Measurements from ENCODE around the gene MYH15.

DNA sequence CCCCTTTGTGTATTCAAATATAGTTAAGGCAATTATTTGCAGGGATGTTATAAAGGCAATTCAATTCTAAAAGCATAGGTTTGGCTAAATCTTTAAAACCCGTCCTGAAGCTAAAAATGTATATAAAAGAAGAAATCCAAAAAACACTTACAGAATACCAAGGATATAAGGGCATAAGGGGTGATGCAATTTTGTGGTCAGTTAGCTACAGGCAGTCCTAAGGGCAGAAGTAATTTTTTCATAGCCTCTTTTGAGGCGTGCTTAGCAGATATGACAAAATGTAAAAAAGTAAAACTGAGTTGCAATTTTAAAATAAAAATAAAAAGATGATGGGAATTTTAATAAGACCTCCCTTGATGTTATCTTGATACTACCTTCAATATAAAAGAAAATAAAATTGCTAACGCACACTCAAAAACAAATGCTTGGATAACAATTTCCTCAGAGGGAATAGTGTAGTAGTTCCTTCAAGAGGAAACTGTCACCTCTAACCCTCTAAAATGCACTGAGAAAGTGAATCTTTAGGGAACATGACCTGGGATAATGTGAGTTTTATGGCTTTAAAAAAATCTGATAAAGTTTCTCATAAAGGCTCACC lies 104.2 kb downstream of the MYH15 start:
- TF ChIP-seq, protein P1, sequence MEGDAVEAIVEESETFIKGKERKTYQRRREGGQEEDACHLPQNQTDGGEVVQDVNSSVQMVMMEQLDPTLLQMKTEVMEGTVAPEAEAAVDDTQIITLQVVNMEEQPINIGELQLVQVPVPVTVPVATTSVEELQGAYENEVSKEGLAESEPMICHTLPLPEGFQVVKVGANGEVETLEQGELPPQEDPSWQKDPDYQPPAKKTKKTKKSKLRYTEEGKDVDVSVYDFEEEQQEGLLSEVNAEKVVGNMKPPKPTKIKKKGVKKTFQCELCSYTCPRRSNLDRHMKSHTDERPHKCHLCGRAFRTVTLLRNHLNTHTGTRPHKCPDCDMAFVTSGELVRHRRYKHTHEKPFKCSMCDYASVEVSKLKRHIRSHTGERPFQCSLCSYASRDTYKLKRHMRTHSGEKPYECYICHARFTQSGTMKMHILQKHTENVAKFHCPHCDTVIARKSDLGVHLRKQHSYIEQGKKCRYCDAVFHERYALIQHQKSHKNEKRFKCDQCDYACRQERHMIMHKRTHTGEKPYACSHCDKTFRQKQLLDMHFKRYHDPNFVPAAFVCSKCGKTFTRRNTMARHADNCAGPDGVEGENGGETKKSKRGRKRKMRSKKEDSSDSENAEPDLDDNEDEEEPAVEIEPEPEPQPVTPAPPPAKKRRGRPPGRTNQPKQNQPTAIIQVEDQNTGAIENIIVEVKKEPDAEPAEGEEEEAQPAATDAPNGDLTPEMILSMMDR (IDR thresholded peaks at IDR 0.05; ENCODE audit: poor library complexity, severe bottlenecking): no peak
- TF ChIP-seq MXI1 (conservative IDR thresholded peaks at IDR 0.05; ENCODE audit: poor library complexity, severe bottlenecking) (no peak), POLR2AphosphoS5 (IDR thresholded peaks at IDR 0.05) (no peak), SMC3 (conservative IDR thresholded peaks at IDR 0.05; ENCODE audit: poor library complexity) (no peak), EZH2 (IDR thresholded peaks at IDR 0.05; ENCODE audit: borderline replicate concordance, insufficient read depth, low read length, poor library complexity, severe bottlenecking) (no peak), TAF1 (IDR thresholded peaks at IDR 0.05; ENCODE audit: low read depth) (no peak), EP300 (conservative IDR thresholded peaks at IDR 0.05; ENCODE audit: poor library complexity, severe bottlenecking) (no peak), RAD21 (conservative IDR thresholded peaks at IDR 0.05) (no peak)
- TF ChIP-seq, protein P2, sequence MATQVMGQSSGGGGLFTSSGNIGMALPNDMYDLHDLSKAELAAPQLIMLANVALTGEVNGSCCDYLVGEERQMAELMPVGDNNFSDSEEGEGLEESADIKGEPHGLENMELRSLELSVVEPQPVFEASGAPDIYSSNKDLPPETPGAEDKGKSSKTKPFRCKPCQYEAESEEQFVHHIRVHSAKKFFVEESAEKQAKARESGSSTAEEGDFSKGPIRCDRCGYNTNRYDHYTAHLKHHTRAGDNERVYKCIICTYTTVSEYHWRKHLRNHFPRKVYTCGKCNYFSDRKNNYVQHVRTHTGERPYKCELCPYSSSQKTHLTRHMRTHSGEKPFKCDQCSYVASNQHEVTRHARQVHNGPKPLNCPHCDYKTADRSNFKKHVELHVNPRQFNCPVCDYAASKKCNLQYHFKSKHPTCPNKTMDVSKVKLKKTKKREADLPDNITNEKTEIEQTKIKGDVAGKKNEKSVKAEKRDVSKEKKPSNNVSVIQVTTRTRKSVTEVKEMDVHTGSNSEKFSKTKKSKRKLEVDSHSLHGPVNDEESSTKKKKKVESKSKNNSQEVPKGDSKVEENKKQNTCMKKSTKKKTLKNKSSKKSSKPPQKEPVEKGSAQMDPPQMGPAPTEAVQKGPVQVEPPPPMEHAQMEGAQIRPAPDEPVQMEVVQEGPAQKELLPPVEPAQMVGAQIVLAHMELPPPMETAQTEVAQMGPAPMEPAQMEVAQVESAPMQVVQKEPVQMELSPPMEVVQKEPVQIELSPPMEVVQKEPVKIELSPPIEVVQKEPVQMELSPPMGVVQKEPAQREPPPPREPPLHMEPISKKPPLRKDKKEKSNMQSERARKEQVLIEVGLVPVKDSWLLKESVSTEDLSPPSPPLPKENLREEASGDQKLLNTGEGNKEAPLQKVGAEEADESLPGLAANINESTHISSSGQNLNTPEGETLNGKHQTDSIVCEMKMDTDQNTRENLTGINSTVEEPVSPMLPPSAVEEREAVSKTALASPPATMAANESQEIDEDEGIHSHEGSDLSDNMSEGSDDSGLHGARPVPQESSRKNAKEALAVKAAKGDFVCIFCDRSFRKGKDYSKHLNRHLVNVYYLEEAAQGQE (IDR thresholded peaks at IDR 0.05; ENCODE audit: borderline replicate concordance): no peak
